Measurements from ENCODE around the gene MTMR12. TPM values are rescaled to one million over a fixed set of nuclear protein-coding genes. Genes with fewer than 3 reads are reported as not detected.
A peak's percentile ranks its signal among the peaks of the same experiment; 100 is the strongest.

The MTMR12 gene, protein sequence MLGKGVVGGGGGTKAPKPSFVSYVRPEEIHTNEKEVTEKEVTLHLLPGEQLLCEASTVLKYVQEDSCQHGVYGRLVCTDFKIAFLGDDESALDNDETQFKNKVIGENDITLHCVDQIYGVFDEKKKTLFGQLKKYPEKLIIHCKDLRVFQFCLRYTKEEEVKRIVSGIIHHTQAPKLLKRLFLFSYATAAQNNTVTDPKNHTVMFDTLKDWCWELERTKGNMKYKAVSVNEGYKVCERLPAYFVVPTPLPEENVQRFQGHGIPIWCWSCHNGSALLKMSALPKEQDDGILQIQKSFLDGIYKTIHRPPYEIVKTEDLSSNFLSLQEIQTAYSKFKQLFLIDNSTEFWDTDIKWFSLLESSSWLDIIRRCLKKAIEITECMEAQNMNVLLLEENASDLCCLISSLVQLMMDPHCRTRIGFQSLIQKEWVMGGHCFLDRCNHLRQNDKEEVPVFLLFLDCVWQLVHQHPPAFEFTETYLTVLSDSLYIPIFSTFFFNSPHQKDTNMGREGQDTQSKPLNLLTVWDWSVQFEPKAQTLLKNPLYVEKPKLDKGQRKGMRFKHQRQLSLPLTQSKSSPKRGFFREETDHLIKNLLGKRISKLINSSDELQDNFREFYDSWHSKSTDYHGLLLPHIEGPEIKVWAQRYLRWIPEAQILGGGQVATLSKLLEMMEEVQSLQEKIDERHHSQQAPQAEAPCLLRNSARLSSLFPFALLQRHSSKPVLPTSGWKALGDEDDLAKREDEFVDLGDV
- total RNA-seq (52.8 TPM), polyA plus RNA-seq (ENCODE audit: insufficient read depth, low read depth, low replicate concordance) (9.3 TPM)
- long read RNA-seq, donor 1, partial matches to known transcripts, result 0 of 1 reads
- long read RNA-seq, donor 1, other reads (novel, unspliced or antisense), result 0 of 1 reads
- long read RNA-seq, donor 2, full-length matches to known transcripts, result 1 of 1 reads
- long read RNA-seq, donor 2, partial matches to known transcripts, result 0 of 1 reads
- long read RNA-seq, donor 2, other reads (novel, unspliced or antisense), result 0 of 1 reads
- long read RNA-seq, donor 3, full-length matches to known transcripts, result 5 of 5 reads
- long read RNA-seq, donor 3, partial matches to known transcripts, result 0 of 5 reads
- long read RNA-seq, donor 3, other reads (novel, unspliced or antisense), result 0 of 5 reads
- long read RNA-seq, donor 4, full-length matches to known transcripts, result 2 of 2 reads
- long read RNA-seq, donor 4, partial matches to known transcripts, result 0 of 2 reads
- long read RNA-seq, donor 4, other reads (novel, unspliced or antisense), result 0 of 2 reads
- long read RNA-seq, donor 5, result 0 reads
- long read RNA-seq, donor 6, partial matches to known transcripts, result 14 of 14 reads
- long read RNA-seq, donor 6, other reads (novel, unspliced or antisense), result 0 of 14 reads
- long read RNA-seq, donor 7, full-length matches to known transcripts, result 6 of 72 reads
- long read RNA-seq, donor 7, partial matches to known transcripts, result 4 of 72 reads
- long read RNA-seq, donor 7, other reads (novel, unspliced or antisense), result 62 of 72 reads
- long read RNA-seq, donor 8, full-length matches to known transcripts, result 3 of 3 reads
- long read RNA-seq, donor 8, partial matches to known transcripts, result 0 of 3 reads
- long read RNA-seq, donor 8, other reads (novel, unspliced or antisense), result 0 of 3 reads
- long read RNA-seq, donor 9, full-length matches to known transcripts, result 1 of 1 reads
- long read RNA-seq, donor 9, partial matches to known transcripts, result 0 of 1 reads
- long read RNA-seq, donor 9, other reads (novel, unspliced or antisense), result 0 of 1 reads
- long read RNA-seq, donor 10, partial matches to known transcripts, result 11 of 11 reads
- long read RNA-seq, donor 10, other reads (novel, unspliced or antisense), result 0 of 11 reads

DNA sequence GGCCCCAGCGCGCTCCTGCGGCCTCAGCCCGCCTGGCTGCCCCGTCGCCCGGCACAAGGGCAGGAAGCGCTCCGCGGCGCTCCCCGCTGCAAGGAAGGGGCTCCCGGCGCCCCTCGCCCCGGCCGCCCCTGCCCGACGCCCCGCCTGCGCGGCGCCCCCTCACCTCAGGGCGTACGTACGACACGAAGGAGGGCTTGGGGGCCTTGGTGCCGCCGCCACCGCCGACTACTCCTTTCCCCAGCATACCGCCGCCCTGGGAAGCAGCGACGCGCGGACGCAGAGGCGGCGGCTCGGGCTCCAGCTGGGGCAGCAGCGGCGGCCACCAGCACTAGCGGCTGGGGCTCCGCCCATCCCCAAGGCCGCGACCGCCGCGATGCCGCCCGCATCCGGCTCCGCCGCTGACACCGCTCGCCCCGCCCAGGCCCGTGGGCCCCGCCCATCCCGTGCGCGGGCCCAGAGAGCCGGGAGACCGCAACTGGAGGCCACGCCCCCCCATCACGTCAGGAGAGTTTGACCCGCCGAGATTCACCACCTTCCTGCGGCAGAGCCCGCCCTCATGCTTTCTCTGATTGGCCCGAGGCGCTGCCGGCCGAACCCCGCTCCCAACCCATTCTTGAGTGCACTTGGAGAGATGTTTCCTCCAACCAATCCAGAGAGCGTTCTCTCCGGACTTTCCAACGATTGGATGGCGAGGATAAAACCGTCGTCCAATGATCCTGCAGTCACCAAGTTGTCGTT lies at the start of gene MTMR12:
Gene MTMR12 (minus strand): TSS at position 345 of the 738 bp plus-strand sequence. CDS start 101 bp downstream, at position 244.
- Histone ChIP-seq H3K4me1 (ENCODE audit: control insufficient read depth in 2 of 3, insufficient read depth in 2 of 3, low read depth in 1 of 3, low read length in 3 of 3) (peaks cover 0 to 17% (median 13%) of the 10 kb centered on the region in 3 donors), H3K9ac (ENCODE audit: low read length in 3 of 3) (peak within 1 kb of the TSS; percentile 74 to 94 (median 85)), H3K27ac (ENCODE audit: low read depth in 2 of 2, low read length in 2 of 2) (peak within 1 kb of the TSS; percentile 97), H3K27me3 (ENCODE audit: control insufficient read depth, insufficient read depth, low read length) (no peaks in the 10 kb centered on the region), H3K9me3 (ENCODE audit: control insufficient read depth in 2 of 3, insufficient read depth in 1 of 3, low read length in 3 of 3) (no peaks in the 10 kb centered on the region), H3K36me3 (ENCODE audit: control insufficient read depth in 2 of 3, insufficient read depth in 3 of 3, low read length in 3 of 3) (no peaks in the 10 kb centered on the region), H3K4me3 (ENCODE audit: low read length in 3 of 3) (peak within 1 kb of the TSS; percentile 92 to 96 (median 94))
- TF ChIP-seq, protein P1, sequence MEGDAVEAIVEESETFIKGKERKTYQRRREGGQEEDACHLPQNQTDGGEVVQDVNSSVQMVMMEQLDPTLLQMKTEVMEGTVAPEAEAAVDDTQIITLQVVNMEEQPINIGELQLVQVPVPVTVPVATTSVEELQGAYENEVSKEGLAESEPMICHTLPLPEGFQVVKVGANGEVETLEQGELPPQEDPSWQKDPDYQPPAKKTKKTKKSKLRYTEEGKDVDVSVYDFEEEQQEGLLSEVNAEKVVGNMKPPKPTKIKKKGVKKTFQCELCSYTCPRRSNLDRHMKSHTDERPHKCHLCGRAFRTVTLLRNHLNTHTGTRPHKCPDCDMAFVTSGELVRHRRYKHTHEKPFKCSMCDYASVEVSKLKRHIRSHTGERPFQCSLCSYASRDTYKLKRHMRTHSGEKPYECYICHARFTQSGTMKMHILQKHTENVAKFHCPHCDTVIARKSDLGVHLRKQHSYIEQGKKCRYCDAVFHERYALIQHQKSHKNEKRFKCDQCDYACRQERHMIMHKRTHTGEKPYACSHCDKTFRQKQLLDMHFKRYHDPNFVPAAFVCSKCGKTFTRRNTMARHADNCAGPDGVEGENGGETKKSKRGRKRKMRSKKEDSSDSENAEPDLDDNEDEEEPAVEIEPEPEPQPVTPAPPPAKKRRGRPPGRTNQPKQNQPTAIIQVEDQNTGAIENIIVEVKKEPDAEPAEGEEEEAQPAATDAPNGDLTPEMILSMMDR (IDR thresholded peaks at IDR 0.05; ENCODE audit: borderline replicate concordance, extremely low read depth, insufficient read depth), result no peak
- intact Hi-C loops (cut with DNase I), result no loop called here
- DNase-seq, result peak; percentile 100
- FAIRE-seq, result peak; percentile 97

DNA sequence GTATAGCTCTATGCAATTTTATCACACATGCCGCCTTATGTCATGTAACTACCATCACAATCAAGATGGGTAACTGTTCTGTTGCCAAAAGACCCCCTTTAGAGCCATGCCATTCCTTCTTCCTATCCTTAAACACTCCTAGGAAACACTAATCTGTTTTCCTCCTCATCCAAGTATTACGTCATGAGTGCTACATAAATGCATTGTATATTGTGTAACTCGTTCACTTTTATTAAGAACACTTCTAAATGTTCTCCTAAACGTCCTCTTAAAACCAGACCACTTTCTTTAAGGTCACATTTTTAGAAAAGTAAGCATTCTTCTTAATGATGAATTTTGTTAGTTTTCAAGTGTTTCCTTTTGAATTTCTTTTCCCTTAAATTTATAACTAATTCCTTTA lies 49.8 kb upstream of the MTMR12 start:
- H3K27me3 ChIP-seq (ENCODE audit: control insufficient read depth, insufficient read depth, low read length), result no peaks in the 10 kb centered on the region
- intact Hi-C loops (cut with DNase I), result no loop called here
- DNase-seq (no peak), FAIRE-seq (no peak)
- H3K9me3 ChIP-seq (ENCODE audit: control insufficient read depth in 2 of 3, insufficient read depth in 1 of 3, low read length in 3 of 3), result no peaks in the 10 kb centered on the region
- no peaks in the 10 kb centered on the region for H3K4me1 ChIP-seq (ENCODE audit: control insufficient read depth in 2 of 3, insufficient read depth in 2 of 3, low read depth in 1 of 3, low read length in 3 of 3)
- no peak overlapping the region for H3K4me3 ChIP-seq (ENCODE audit: low read length in 3 of 3)
- H3K36me3 ChIP-seq (ENCODE audit: control insufficient read depth in 2 of 3, insufficient read depth in 3 of 3, low read length in 3 of 3), result peaks cover 0 to 7% (median 4%) of the 10 kb centered on the region in 3 donors
- H3K9ac ChIP-seq (ENCODE audit: low read length in 3 of 3), result no peak overlapping the region
- TF ChIP-seq, protein P1 (IDR thresholded peaks at IDR 0.05; ENCODE audit: borderline replicate concordance, extremely low read depth, insufficient read depth), result no peak
- H3K27ac ChIP-seq (ENCODE audit: low read depth in 2 of 2, low read length in 2 of 2), result no peak overlapping the region

Measured in kidney (tissue), 22 donors.